ENCODE results near the gene WIZ. TPM values are rescaled to one million over a fixed set of nuclear protein-coding genes. Genes with fewer than 3 reads are reported as not detected.

Gene WIZ
- total and polyA plus RNA-seq, 5 donors from 2014 or later, result 0.25 to 17.6 (median 1.0) TPM

DNA sequence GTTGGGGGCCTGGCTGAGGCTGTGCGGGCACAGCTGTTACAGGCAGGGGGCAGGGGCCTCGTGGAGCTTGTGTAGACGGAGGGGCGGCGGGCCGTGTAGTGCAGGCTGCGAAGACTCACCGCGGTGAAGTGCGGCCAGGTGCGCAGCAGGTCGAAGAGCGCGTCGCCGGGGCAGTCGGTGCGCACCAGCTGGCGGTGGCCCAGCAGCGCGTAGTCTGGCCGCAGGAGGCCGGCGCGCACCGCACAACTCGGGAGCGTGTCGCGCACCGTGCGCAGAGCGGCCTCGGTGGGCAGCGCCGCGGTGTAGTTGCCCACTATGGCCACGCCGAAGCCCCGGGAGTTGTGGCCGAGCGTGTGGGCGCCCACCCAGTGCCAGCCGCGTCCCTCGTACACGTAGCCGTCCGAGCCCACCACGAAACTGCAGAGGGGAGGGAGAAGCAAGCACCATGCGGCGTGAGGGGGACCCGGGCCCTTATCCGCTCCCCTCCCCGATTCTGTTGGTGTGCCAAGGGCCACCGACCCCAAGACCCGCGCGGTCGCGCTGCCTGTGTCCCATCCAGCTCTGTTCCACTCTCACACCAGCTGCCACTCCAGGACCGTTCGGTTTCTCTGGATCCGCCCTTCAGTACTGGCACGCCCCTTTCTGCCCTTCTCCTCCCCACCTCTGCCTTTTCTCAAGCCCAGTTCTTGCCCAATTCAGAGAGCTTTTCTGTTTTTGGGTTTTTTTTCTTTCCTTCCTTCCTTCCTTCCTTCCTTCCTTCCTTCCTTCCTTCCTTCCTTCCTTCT is 19.9 kb upstream of the WIZ start:
- Mint-ChIP-seq H3K27ac (peak overlapping the region in 2 of 3 donors; percentile 77 to 94), H3K4me1 (peaks cover 20 to 66% (median 47%) of the 10 kb centered on the region in 4 donors), H3K9me3 (peaks cover 0 to 1% (median 0%) of the 10 kb centered on the region in 7 donors), H3K4me3 (peak overlapping the region; percentile 61 to 92 (median 90)), H3K36me3 (no peaks in the 10 kb centered on the region), H3K27me3 (no peaks in the 10 kb centered on the region)
- Histone ChIP-seq H3K36me3 (ENCODE audit: control insufficient read depth, insufficient read depth, low read length) (no peaks in the 10 kb centered on the region), H3K4me1 (ENCODE audit: control insufficient read depth, insufficient read depth, low read length, poor library complexity, severe bottlenecking) (peaks cover 57% of the 10 kb centered on the region), H3K27me3 (ENCODE audit: control insufficient read depth, insufficient read depth, low read length) (no peaks in the 10 kb centered on the region), H3K9me3 (ENCODE audit: control insufficient read depth in 2 of 2, low read length in 2 of 2) (no peaks in the 10 kb centered on the region), H3K27ac (ENCODE audit: insufficient read depth, low read length, poor library complexity, severe bottlenecking) (no peak overlapping the region), H3K4me3 (ENCODE audit: low read depth, low read length) (peak overlapping the region; percentile 31)
- DNase-seq (peak in 1 of 3 donors; percentile 37), ATAC-seq (ENCODE audit: low read depth in 2 of 2) (peak; percentile 27 to 50)

DNA sequence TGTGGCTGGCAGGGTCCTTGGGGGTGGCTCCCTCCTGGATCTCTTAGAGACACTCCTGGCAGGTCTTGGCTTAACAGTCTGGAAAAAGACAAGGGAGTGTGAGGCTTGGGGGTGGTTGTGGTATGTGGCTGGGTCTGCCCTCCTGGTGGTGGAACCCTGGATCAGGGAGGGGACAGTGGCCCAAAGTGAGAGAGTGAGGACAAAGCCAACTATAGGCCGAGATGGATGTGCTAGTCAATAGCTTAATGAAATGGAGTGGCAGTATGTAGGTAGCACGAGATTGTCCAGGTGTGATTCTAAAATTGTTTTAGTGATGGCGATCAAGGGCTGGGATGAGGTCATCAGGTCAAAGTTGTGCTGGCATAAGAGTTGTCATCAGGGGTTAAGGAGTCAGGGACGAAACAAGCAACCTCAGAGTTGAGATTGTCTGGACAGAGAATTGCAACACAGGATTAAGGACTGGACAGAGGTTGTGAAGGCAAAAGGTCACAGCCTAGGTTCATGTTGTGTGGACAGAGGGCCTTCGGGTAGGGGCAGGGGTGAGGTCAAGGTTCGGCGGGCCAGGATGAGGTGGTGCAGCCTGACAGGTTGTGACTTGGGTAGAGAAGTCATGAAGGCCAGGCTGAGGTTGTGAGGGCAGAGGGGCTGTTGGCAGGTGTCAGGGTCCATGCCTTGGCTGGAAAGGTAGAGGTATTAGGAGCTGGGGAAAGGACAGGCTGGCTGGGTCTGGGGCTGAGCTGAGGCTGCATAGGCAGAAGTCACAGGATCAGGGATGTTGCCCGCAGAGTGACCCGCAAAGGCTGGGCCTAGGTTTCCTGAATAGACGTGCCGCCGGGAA is 19.1 kb upstream of the WIZ start:
- Histone ChIP-seq H3K27me3 (ENCODE audit: control insufficient read depth, insufficient read depth, low read length) (no peaks in the 10 kb centered on the region), H3K27ac (ENCODE audit: insufficient read depth, low read length, poor library complexity, severe bottlenecking) (no peak overlapping the region), H3K4me3 (ENCODE audit: low read depth, low read length) (no peak overlapping the region), H3K36me3 (ENCODE audit: control insufficient read depth, insufficient read depth, low read length) (no peaks in the 10 kb centered on the region), H3K4me1 (ENCODE audit: control insufficient read depth, insufficient read depth, low read length, poor library complexity, severe bottlenecking) (peaks cover 62% of the 10 kb centered on the region), H3K9me3 (ENCODE audit: control insufficient read depth in 2 of 2, low read length in 2 of 2) (no peaks in the 10 kb centered on the region)
- H3K27ac Mint-ChIP-seq, result peak overlapping the region; percentile 77 to 90 (median 78)
- peaks cover 20 to 67% (median 48%) of the 10 kb centered on the region in 4 donors for H3K4me1 Mint-ChIP-seq
- peaks cover 0 to 1% (median 0%) of the 10 kb centered on the region in 7 donors for H3K9me3 Mint-ChIP-seq
- no peaks in the 10 kb centered on the region for H3K27me3 Mint-ChIP-seq
- ATAC-seq (ENCODE audit: low read depth in 2 of 2) (no peak), DNase-seq (no peak)
- H3K4me3 Mint-ChIP-seq, result peak overlapping the region; percentile 34 to 92 (median 90)
- H3K36me3 Mint-ChIP-seq, result peaks cover under 1% of the 10 kb centered on the region

DNA sequence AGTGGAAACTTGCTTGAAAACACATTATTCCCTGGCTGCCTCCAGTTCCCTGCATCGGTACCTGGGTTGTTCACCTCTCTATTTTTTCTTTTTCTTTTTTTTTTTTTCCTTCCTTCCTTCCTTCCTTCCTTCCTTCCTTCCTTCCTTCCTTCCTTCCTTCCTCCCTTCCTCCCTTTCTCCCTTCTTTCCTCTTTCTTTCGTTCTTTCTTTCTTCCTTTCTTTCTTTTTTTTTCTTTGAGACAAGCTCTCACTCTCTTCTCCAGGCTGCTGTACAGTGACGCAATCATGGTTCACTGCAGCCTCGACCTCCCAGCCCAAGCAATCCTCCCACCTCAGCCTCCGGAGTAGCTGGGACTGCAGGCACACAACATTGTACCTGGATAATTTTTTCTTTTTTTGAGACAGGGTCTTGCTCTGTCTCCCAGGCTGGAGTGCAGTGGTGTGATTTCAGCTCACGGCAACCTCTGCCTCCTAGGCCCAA is 18.0 kb upstream of the WIZ start:
- ATAC-seq (ENCODE audit: low read depth in 2 of 2) (no peak), DNase-seq (no peak)
- H3K9me3 ChIP-seq (ENCODE audit: control insufficient read depth in 2 of 2, low read length in 2 of 2), result no peaks in the 10 kb centered on the region
- no peak overlapping the region for H3K27ac ChIP-seq (ENCODE audit: insufficient read depth, low read length, poor library complexity, severe bottlenecking)
- Mint-ChIP-seq H3K4me1 (peaks cover 20 to 69% (median 44%) of the 10 kb centered on the region in 4 donors), H3K36me3 (peaks cover 7% of the 10 kb centered on the region), H3K9me3 (peaks cover 0 to 1% (median 0%) of the 10 kb centered on the region in 7 donors), H3K4me3 (peak overlapping the region; percentile 88 to 92 (median 91)), H3K27me3 (no peaks in the 10 kb centered on the region), H3K27ac (peak overlapping the region; percentile 36 to 89 (median 77))
- peak overlapping the region; percentile 60 for H3K4me3 ChIP-seq (ENCODE audit: low read depth, low read length)
- no peaks in the 10 kb centered on the region for H3K36me3 ChIP-seq (ENCODE audit: control insufficient read depth, insufficient read depth, low read length)
- H3K27me3 ChIP-seq (ENCODE audit: control insufficient read depth, insufficient read depth, low read length), result no peaks in the 10 kb centered on the region
- peaks cover 62% of the 10 kb centered on the region for H3K4me1 ChIP-seq (ENCODE audit: control insufficient read depth, insufficient read depth, low read length, poor library complexity, severe bottlenecking)

DNA sequence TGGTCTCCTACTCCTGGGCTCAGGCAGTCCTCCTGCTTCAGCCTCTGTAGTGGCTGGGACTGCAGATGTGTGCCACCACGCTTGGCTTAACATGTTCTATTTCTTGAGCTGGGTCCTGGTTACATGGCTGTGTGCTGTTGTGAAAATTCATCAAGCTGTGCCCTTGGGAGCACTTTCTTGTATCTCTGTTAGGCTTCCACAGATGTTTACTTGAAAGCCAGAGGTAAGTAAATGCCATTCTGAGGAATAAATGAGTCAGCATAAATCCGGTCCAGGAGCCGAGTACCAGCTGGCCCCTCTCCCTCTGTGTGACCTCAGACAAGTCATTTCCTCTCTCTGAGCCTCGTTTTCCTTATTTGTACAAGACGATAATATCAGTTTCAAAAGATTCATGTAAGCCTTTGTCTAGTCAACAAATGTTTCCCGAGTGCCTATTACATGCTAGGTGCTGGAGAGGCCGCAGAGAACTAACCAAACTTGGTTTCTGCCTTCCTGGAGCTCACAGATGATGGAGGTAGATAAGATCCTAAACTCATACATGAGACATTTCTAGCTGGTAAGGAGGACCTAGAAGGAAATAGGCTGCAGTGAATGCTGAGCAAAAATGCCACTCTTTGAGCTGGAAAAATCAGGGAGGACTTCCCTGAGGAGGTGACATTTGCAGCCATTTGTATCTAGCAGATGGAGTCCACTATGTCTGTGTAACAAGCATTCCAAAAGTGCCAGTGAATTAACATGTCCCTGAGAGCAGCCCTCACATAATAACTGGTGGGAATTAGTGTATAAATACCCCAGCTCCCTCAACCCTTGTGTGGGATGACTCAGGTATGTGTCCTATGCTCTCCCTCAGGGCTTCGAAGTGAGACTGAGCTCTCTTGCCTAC is 17.3 kb upstream of the WIZ start:
- Mint-ChIP-seq H3K4me3 (peak overlapping the region; percentile 77 to 92 (median 90)), H3K27ac (peak overlapping the region; percentile 77 to 91 (median 89)), H3K27me3 (no peaks in the 10 kb centered on the region), H3K36me3 (peaks cover 7% of the 10 kb centered on the region), H3K9me3 (peaks cover 0 to 1% (median 0%) of the 10 kb centered on the region in 7 donors), H3K4me1 (peaks cover 20 to 74% (median 41%) of the 10 kb centered on the region in 4 donors)
- Histone ChIP-seq H3K36me3 (ENCODE audit: control insufficient read depth, insufficient read depth, low read length) (no peaks in the 10 kb centered on the region), H3K27me3 (ENCODE audit: control insufficient read depth, insufficient read depth, low read length) (no peaks in the 10 kb centered on the region), H3K9me3 (ENCODE audit: control insufficient read depth in 2 of 2, low read length in 2 of 2) (no peaks in the 10 kb centered on the region), H3K27ac (ENCODE audit: insufficient read depth, low read length, poor library complexity, severe bottlenecking) (no peak overlapping the region), H3K4me3 (ENCODE audit: low read depth, low read length) (peak overlapping the region; percentile 60), H3K4me1 (ENCODE audit: control insufficient read depth, insufficient read depth, low read length, poor library complexity, severe bottlenecking) (peaks cover 69% of the 10 kb centered on the region)
- ATAC-seq (ENCODE audit: low read depth in 2 of 2) (peak; percentile 7 to 10), DNase-seq (peak in 1 of 3 donors; percentile 89)

DNA sequence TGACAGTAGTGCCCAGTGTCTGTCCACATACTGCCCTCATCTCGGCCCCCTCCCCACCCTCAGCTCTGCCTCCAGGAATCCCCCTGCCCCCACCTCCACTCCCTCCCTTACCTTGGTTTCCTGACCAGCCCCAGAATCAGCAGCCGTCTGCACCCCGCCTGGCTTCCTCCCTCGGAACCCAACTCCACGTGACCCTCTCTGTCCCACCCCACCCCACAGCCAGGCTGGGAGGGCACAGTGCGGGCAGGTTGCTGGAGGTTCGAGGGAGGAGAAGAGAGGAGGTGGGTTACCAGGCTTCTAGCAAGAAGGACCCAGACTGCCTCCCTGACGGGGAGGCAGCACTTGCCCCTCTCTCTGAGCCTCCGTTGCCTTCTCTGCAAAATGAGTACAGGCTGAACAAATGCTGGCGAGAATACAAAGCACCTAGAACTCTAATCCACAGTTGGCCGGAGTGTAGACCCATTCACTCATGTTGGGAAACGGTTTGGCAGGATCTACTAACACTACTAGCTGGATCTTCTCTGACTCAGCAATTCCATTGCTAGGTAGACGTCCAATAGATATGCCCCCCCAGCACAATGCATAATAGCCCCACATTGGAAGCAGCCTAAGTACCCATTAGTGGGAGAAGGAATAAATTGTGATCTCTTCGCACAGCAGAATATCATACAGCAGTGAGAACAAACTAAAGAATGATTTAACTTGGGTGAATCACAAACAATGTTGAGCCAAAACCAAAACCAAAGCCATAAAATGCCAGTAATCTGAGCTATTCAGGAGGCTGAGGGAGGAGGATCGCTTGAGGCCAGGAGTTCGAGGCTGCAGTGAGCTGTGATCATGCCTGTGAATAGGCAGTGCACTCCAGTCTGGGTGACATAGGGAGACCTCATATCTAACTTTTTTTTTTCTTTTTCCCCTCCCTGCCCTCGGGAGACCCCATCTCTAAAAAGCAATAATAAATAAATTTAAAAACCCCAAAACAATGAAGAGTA is 14.9 kb upstream of the WIZ start, which contains the start of gene RASAL3:
Gene RASAL3 (minus strand): TSS at position 151 of the 992 bp plus-strand sequence. CDS start 186 bp downstream, outside the sequence.
- peak; percentile 54 to 57 for ATAC-seq (ENCODE audit: low read depth in 2 of 2)
- no peaks in the 10 kb centered on the region for H3K27me3 ChIP-seq (ENCODE audit: control insufficient read depth, insufficient read depth, low read length)
- H3K4me1 ChIP-seq (ENCODE audit: control insufficient read depth, insufficient read depth, low read length, poor library complexity, severe bottlenecking), result peaks cover 82% of the 10 kb centered on the region

DNA sequence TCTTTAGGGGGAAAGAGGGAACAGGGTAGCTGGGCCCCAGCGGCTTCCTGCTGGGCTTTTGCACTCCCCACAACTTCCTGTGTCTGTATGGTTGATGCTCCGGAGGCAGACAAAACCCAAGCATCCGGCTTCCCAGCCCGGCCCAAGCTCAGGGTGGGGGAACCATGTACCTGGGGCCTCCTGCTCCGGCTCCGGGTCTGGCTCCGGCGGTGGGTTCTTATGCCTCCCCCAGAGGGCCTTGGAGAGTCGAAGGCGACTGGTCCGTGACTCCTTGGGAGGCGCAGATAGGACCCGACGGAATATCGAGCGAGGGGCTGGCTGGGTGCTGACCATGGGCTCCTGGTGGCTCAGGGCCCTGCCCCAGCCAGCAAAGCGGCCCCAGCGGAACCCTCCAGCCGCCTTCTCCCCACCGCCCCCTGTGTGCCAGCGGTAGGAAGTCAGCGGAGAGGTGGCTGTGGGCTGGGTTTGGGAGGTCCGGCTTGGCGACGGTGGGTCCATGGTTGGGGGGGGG is 14.2 kb upstream of the WIZ start:
- Mint-ChIP-seq H3K36me3 (peaks cover 11% of the 10 kb centered on the region), H3K4me1 (peaks cover 20 to 75% (median 49%) of the 10 kb centered on the region in 4 donors), H3K4me3 (peak overlapping the region; percentile 95 to 99 (median 96)), H3K27ac (peak overlapping the region; percentile 94 to 99 (median 96)), H3K27me3 (no peaks in the 10 kb centered on the region), H3K9me3 (no peaks in the 10 kb centered on the region)
- Histone ChIP-seq H3K36me3 (ENCODE audit: control insufficient read depth, insufficient read depth, low read length) (peaks cover 23% of the 10 kb centered on the region), H3K9me3 (ENCODE audit: control insufficient read depth in 2 of 2, low read length in 2 of 2) (no peaks in the 10 kb centered on the region), H3K27ac (ENCODE audit: insufficient read depth, low read length, poor library complexity, severe bottlenecking) (peak overlapping the region; percentile 88), H3K27me3 (ENCODE audit: control insufficient read depth, insufficient read depth, low read length) (no peaks in the 10 kb centered on the region), H3K4me3 (ENCODE audit: low read depth, low read length) (peak overlapping the region; percentile 96), H3K4me1 (ENCODE audit: control insufficient read depth, insufficient read depth, low read length, poor library complexity, severe bottlenecking) (peaks cover 75% of the 10 kb centered on the region)
- DNase-seq, result peak; percentile 55 to 92 (median 80)
- ATAC-seq (ENCODE audit: low read depth in 2 of 2), result peak; percentile 93 to 95

More for the DNA sequence above, 14.9 kb upstream of the WIZ start, which contains the start of gene RASAL3:
- Mint-ChIP-seq H3K27me3 (no peaks in the 10 kb centered on the region), H3K9me3 (no peaks in the 10 kb centered on the region), H3K27ac (peak within 1 kb of the TSS; percentile 94 to 99 (median 96)), H3K36me3 (peaks cover 10% of the 10 kb centered on the region), H3K4me3 (peak within 1 kb of the TSS; percentile 95 to 99 (median 96)), H3K4me1 (peaks cover 20 to 80% (median 52%) of the 10 kb centered on the region in 4 donors)
- Histone ChIP-seq H3K36me3 (ENCODE audit: control insufficient read depth, insufficient read depth, low read length) (peaks cover 20% of the 10 kb centered on the region), H3K4me3 (ENCODE audit: low read depth, low read length) (peak within 1 kb of the TSS; percentile 96), H3K27ac (ENCODE audit: insufficient read depth, low read length, poor library complexity, severe bottlenecking) (peak within 1 kb of the TSS; percentile 88), H3K9me3 (ENCODE audit: control insufficient read depth in 2 of 2, low read length in 2 of 2) (no peaks in the 10 kb centered on the region)
- peak; percentile 40 to 85 (median 41) for DNase-seq

Data from CD4-positive, CD25-positive, alpha-beta regulatory T cell (primary cell).